ENCODE data around the gene HSPBP1. TPM values are rescaled to one million over a fixed set of nuclear protein-coding genes. Genes with fewer than 3 reads are reported as not detected.
"Not testable (repeated sequence)": the region's sequence is repeated elsewhere in the genome, so short reads cannot be mapped to it uniquely, and the experiment has no call there.

Gene HSPBP1
- total RNA-seq, 1 experiment from 2014 or later, result 122 TPM

DNA sequence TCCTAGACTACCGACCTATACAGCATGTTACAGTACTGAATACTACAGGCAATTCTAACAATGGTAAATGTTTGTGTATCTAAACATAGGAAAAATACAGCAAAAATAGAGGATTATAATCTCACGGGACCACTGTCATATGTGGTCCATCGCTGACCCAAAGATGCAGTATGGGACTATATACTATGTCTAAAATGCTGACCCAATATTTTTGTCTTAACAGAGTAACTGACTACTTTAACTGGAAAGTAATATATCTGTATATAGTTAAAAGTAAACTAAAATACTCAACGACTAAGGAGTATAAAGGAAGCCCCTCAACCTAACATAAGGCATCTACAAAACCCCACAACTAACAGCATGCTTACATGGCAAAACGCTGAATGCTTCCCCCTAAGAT, 46.9 kb downstream of the HSPBP1 start:
- Histone ChIP-seq H3K9me3 (no peaks in the 10 kb centered on the region), H3K27me3 (no peaks in the 10 kb centered on the region), H3K36me3 (peaks cover 74% of the 10 kb centered on the region), H3K4me3 (no peak overlapping the region)
- DNase-seq, result no peak

DNA sequence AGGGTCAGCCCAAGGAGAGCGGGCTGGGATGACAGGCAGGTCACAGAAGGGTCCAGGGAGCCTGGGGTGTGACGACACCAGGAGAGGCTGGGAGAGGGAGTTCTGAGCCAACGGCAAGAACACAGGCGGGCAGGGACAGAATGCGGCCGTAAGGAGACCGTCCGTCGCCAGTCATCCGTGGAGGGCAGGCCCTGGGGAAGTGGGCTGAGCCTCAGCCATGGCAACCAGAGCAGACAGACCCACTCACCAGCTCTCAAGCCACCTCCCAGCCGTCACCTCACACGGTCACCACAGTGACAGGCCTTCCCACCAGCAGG, 47.7 kb downstream of the HSPBP1 start:
- H3K4me3 ChIP-seq, result no peak overlapping the region
- peaks cover 70% of the 10 kb centered on the region for H3K36me3 ChIP-seq
- DNase-seq, result no peak
- no peaks in the 10 kb centered on the region for H3K27me3 ChIP-seq
- H3K9me3 ChIP-seq, result no peaks in the 10 kb centered on the region

DNA sequence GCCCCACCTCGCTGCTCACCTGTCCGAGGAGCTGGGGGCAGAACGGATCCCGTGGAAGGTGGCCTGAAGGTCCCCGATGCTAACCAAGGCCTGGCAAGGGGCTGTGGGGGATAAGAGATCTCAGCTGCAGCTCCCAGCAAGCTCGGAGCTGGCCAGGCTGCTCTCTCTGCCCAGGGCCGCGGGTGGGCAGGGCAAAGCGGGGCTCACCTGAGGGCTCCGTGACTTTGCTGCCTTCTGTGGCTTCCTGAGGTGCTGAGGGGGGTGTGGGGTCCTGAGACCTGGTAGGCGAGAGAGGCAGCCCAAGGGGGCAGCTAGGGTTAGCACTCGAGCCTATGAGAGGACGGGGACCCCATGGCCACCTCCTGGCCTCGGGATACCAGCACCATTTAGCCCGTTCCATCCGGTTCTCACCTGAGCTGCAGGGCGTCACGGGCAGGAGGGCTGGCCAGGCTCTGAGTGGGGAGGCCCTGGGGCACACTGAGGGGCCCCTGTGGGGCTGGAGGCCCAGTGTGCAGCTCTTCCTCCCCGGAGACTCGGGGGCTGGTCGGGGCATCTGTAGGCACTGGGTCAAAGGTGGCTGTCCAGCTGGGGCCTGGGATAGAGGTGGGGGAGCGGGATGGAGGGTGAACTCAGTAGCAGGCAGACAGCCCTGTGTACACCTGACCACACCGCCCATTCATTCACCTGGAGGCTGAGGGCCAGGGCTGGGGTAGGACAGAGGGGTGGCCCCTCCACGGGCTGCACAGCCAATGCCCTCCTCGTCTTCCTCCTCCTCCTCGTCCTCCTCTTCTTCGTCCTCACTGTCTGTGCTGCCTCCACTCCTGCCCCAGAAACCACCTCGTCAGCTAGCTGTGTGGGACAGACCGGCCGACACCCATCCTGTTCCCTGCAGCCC, 48.3 kb downstream of the HSPBP1 start:
- Histone ChIP-seq H3K36me3 (peaks cover 64% of the 10 kb centered on the region), H3K27me3 (no peaks in the 10 kb centered on the region), H3K4me3 (no peak overlapping the region), H3K9me3 (no peaks in the 10 kb centered on the region)
- DNase-seq, result no peak

DNA sequence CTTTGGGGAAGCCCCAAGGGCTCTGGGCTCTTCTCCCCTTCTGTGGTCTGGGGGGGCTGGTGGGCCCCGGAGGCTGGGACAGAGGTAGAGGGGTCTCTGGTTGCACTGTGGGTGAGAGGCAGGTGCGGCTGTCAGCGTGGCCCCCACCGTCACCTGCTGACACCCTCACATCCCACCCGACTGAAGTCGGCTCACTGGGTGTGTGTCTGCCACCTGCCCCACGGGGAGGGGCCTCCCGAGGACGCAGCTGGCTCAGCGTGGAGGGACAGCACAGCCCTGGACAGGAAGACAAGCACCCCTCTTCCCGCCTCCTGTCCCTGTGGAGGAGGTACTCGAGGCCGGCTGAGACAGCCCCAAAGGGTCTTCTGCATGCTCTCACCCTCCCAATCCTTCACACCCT, 49.1 kb downstream of the HSPBP1 start:
- Histone ChIP-seq H3K9me3 (no peaks in the 10 kb centered on the region), H3K4me3 (no peak overlapping the region), H3K27me3 (no peaks in the 10 kb centered on the region), H3K36me3 (peaks cover 56% of the 10 kb centered on the region)
- DNase-seq, result no peak

DNA sequence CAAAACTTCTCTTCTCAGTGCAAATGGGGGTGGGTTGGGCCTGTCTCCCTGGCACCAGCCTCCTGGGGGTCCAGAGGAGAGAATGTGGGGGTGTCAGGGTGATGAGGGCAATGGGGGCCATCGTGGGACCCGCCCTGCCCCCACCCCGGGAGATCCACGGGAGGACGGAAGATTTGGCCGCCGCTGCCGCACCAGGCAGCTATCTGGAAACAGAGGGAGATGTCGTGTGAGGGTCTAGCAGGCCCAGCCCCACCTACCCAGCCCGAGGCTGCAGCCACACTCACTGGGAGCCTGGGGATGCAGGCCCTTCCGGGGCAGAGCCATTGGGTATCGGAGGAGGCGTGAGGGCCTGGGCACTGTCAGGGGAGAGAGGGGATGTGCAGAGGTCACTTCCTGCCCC, 49.6 kb downstream of the HSPBP1 start:
- Histone ChIP-seq H3K9me3 (no peaks in the 10 kb centered on the region), H3K4me3 (no peak overlapping the region), H3K36me3 (peaks cover 56% of the 10 kb centered on the region), H3K27me3 (no peaks in the 10 kb centered on the region)
- DNase-seq, result no peak

DNA sequence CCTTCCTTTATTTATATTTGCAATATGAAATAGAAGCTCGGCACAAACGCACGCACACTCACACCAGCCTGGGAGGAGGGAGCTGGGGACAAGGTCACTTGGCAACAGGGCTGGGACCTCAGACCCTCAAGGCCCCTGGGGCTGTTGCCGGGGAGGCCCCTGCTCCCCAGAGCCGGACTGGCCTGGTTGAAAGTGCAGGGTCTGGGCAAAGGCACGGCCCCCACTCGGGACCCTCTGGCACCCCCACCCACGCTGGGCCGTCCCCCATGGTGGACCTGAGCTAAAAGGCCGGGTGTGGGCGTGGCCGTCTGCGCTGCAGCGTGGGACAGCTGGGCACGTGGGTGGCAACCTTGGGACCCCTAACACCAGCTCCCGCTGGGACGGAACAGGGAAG, 50.1 kb downstream of the HSPBP1 start:
- Histone ChIP-seq H3K9me3 (no peaks in the 10 kb centered on the region), H3K27me3 (no peaks in the 10 kb centered on the region), H3K4me3 (no peak overlapping the region), H3K36me3 (peaks cover 54% of the 10 kb centered on the region)
- no peak for DNase-seq

DNA sequence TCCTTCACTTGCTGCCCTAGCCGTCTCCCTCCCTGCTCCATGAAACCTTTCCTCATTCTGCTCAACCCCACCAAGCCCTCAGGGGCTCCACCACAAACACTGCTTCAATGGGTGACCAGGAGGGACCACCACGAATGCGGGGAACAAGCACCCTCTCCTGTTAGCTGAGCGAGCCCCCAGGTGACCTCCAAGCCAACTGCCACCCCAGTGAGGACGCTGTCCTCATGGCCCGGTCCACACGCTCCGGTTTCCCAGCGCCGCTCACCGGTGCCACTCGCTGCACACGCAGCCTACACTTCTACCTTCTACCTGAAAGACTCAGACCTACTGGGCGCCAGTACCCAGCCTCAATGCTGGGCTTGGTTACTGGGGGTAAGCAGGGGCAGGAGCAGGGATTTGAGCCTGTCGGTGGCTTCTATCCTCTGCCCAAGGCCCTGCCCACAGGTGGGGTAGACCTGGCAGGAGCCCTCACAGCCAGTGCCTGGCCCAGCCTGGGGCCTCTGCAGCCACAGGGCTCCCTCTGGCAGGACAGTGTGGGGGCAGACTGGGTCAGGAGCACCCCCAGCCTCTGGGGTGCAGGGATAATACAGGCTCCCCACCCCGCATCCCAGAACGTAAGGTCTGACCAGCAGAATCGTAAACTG, 50.6 kb downstream of the HSPBP1 start:
- Histone ChIP-seq H3K4me3 (no peak overlapping the region), H3K9me3 (no peaks in the 10 kb centered on the region), H3K36me3 (peaks cover 51% of the 10 kb centered on the region), H3K27me3 (no peaks in the 10 kb centered on the region)
- DNase-seq, result no peak

DNA sequence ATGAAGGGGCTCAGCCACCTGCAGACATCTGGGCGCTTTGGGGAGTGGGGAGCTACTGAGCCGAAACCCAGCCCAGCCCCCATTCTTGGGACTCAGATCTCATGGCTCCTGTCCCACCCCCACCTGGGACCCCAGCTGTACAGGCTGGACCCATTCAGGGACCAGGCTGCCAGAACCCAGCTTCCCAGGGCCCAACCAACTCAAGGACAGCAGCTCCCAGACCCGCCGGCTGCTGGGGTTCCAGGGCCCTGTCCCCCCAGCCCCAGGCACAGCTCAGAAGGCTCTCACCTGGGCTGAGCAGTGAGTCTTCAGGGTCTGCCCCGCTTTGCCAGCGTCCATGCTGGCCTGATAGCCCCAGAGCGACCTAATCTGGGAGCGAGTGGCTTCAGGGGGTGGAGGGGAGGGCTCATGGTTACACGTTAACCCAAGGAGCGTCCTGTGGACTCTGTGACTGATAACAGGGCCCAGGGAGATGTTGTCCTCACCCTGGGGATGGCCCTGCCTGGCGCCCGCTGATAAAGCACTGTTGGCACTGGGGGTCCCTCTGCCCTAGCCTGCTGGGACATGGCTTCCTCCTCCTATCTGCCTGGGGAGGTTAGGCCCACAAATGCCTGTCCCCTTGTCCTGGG, 51.4 kb downstream of the HSPBP1 start, which contains the start of gene TMEM86B:
Gene TMEM86B (minus strand): TSS at position 361 of the 629 bp plus-strand sequence. CDS start 22 bp downstream, at position 339.
- Histone ChIP-seq H3K36me3 (peaks cover 44% of the 10 kb centered on the region), H3K4me3 (no peak within 1 kb of the TSS), H3K9me3 (no peaks in the 10 kb centered on the region), H3K27me3 (no peaks in the 10 kb centered on the region)
- DNase-seq, result no peak

DNA sequence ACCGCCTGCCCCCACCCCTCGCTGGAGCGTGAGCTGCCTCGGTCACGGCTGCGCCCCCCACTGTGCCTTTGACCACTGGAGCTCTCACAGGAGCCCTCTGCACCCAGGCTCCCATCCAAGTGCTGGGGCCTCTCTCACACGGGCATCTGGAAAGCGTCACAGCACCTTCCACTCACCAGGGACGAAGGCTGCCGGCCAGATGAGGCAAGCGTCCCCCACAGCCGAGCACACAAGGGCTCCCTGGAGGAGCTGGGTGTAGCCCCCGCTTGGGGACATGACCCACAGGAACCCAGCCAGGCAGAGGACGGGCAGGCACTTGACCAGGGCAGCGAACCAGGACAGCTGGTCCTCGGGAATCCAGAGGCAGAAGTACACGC, 51.9 kb downstream of the HSPBP1 start:
- no peak for DNase-seq
- peaks cover 39% of the 10 kb centered on the region for H3K36me3 ChIP-seq
- no peaks in the 10 kb centered on the region for H3K27me3 ChIP-seq
- no peaks in the 10 kb centered on the region for H3K9me3 ChIP-seq
- no peak overlapping the region for H3K4me3 ChIP-seq

DNA sequence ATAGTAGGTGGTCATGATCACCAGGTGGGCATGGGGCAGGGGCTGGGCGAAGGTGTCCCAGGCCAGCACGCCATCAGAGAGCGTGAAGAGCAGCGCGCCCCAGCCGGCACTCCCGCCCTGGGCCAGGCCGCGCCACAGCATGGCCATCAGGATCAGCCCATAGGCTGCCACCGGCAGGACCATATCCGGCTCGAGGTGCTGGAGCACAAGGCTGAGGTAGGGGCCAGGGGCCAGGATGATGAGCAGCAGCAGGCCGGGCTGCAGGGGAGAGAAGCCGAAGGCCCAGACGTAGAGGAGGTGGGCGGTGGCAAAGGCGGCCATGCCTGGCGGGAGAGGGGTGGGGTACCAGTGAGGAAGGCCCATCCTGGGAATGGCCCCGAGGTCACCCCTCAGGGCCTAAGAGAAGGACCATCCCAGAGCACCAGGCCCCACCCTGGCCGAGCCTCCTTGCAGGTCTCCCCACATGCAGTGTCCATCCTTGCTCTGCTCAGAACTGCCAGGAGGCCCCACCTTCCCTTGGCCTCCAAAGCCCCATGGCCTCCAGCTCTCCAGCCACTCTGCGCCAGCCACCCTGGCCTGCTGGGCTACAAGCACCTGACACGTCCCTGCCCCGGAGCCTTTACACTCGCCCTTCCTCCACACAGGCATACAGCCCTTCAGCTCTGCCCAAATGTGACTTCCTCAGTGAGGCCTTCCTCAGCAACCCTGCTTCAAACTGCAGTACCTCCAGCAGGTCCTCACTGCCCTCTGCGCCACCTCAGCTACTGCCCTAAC, 52.5 kb downstream of the HSPBP1 start:
- H3K27me3 ChIP-seq, result no peaks in the 10 kb centered on the region
- H3K36me3 ChIP-seq, result peaks cover 33% of the 10 kb centered on the region
- H3K9me3 ChIP-seq, result no peaks in the 10 kb centered on the region
- DNase-seq, result no peak
- no peak overlapping the region for H3K4me3 ChIP-seq

DNA sequence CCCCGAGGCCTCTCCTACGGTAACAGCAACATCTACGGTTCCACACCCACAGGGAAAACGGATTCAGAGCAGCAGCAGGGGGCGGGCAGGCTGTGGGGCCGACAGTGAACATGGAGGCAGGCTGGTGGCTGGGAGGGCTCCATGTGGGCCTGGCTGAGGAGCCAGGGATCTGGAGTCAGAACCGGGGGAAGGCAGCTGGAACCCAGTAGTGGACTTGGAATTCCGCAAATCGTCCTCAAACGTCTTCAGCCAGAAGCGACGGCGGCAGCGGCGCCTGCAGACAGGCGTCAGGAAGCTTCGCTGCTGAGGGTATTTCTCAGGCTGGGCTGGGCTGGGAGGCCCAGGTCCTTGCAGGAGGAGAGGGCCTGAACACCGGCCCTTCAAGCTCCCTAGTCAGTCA, 53.1 kb downstream of the HSPBP1 start:
- no peaks in the 10 kb centered on the region for H3K27me3 ChIP-seq
- no peak overlapping the region for H3K4me3 ChIP-seq
- H3K36me3 ChIP-seq, result peaks cover 28% of the 10 kb centered on the region
- H3K9me3 ChIP-seq, result no peaks in the 10 kb centered on the region
- DNase-seq, result no peak

DNA sequence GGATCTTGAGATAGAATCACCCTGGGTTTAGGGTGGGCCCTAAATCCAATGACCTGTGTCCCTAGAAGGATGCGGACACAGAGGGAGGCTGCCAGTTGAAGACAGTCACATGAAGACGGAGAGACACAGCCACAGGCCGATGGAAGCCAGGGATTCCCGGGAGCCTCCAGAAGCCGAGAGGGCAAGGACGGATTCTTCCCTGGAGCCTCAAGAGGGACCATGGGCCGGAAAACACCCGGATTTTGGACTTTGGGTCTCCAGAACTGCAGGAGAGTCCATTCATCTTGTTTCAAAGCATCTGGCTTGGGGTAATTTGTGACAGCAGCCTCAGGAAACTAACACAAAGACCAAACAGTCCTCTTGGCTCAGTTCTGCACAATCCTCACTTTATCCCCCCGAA, 53.6 kb downstream of the HSPBP1 start:
- H3K9me3 ChIP-seq, result no peaks in the 10 kb centered on the region
- H3K4me3 ChIP-seq, result no peak overlapping the region
- DNase-seq, result no peak
- peaks cover 23% of the 10 kb centered on the region for H3K36me3 ChIP-seq
- no peaks in the 10 kb centered on the region for H3K27me3 ChIP-seq

DNA sequence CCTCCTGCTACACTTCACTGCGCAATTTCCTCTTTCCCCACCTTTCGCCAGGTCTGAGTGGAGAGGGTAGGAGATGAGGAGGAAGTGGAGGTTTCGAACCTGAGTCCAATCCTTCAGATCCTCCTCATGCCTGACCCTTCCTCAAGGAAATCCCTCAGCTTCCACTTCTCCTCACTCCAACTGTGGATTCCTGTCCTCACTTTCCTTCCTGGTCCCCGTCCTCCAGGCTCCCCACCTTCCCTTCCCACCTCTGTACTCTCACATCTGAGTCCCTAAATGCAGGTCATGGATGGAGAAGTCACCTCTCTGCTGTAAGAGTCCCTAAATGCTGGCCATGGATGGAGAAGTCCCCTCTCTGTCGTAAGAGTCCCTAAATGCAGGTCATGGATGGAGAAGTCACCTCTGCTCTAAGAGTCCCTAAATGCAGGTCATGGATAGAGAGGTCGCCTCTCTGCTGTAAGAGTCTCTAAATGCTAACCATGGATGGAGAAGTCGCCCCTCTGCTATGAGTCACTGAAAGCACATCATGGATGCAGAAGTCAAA, 54.4 kb downstream of the HSPBP1 start:
- H3K27me3 ChIP-seq, result no peaks in the 10 kb centered on the region
- no peak overlapping the region for H3K4me3 ChIP-seq
- H3K9me3 ChIP-seq, result peaks cover 4% of the 10 kb centered on the region; the same call in 1 of the 2 replicates
- peaks cover 20% of the 10 kb centered on the region for H3K36me3 ChIP-seq
- no peak for DNase-seq

DNA sequence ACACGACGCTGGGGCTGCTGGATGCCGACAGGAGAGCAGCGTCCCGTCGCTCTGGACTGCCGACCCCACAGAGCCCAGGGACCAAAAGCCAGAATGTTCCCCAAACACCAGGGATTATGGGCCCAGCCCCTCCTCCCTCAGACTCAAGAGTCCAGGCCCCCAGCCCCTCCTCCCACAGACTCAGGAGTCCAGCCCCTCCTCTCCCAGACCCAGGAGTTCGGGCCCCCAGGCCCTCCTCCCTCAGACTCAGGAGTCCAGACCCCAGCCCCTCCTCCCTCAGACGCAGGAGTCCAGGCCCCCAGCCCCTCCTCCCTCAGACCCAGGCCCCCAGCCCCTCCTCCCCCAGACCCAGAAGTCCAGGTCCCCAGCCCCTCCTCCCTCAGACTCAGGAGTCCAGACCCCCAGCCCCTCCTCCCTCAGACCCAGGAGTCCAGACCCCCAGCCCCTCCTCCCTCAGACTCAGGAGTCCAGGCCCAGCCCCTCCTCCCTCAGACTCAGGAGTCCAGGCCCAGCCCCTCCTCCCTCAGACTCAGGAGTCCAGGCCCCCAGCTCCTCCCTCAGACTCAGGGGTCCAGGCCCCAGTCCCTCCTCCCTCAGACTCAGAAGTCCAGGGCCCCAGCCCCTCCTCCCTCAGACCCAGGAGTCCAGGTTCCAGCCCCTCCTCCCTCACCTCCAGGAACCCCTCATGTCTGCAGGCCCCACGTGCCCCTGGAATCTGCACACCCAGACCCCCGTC, 55.1 kb downstream of the HSPBP1 start:
- not testable (repeated sequence) for H3K4me3 ChIP-seq, H3K27me3 ChIP-seq, H3K9me3 ChIP-seq, DNase-seq
- peaks cover 17% of the 10 kb centered on the region for H3K36me3 ChIP-seq

DNA sequence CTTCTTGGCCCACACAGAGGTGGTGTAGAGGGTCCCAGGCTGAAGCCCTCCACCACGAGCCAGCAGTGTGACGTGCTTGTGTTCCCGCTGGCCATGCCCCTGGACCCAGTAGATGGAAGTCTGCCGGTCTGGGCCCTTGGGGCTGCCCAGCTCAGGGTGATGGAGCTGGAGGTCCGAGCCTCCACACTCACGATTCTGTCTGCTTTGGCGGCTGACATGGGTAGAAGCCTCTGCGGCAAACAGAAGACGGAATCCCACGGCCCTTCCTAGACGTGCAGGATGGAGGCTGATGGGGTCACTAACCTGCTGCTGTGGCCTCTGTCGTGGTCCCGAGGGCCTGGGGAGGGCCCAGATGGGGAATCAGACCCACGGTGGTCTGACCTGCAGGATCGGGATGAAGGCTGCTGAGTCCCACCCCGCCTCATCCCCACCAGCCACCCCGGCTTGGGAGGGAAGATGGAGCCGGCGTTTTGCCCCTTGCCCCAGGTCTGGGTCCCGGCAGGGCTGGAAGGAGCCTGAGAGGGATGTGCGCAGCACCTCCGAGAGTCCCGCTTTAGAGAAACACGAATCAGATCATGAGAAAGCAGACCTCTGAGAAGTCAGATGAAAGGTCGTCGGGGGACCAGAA, 55.8 kb downstream of the HSPBP1 start:
- Histone ChIP-seq H3K27me3 (no peaks in the 10 kb centered on the region), H3K4me3 (no peak overlapping the region), H3K9me3 (peaks cover 6% of the 10 kb centered on the region; the same call in 1 of the 2 replicates), H3K36me3 (peaks cover 10% of the 10 kb centered on the region)
- no peak for DNase-seq

All from MG63 (cell line).